ENCODE measurements around the gene SCGB1D1. TPM values are rescaled to one million over a fixed set of nuclear protein-coding genes. Genes with fewer than 3 reads are reported as not detected.
"Not testable (repeated sequence)": the region's sequence is repeated elsewhere in the genome, so short reads cannot be mapped to it uniquely, and the experiment has no call there.

The SCGB1D1 gene
- total RNA-seq, 5 donors from 2014 or later (not counting 1 experiment from before 2014, with no cell fraction given) = not detected

DNA sequence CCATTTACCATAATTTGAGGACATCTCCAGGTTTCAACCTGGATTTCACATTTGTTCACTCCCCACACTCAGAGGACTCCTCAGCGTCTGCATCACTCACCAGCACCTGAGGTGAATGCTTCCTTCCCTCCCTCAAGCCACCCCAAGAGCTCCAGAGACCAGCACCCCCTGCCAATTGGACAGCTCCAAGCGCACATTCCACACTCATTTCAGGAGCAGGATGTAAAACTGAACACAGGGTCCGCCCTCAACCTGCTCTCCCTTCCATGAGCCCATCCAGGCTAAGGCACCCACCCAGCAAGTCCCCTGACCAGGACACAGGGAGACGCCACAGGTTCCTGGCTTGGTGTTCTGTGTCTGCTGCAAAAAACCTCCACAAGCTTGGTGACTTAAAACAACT lies 3.9 kb downstream of the SCGB1D1 start:
- no peak overlapping the region for H3K4me3 Mint-ChIP-seq
- ChIA-PET CTCF (no interaction called here), POLR2A (no interaction called here)
- 67% methylated on average over 3 of the region's 4 CpGs for WGBS (ENCODE audit: insufficient coverage)
- Histone ChIP-seq H3K9me3 (no peaks in the 10 kb centered on the region), H3K4me3 (ENCODE audit: control insufficient read depth in 1 of 2, extremely low read depth in 1 of 2, low read length in 1 of 2) (no peak overlapping the region), H3K27me3 (replicated peaks in 1 of 2; ENCODE audit: control insufficient read depth in 2 of 2, extremely low read depth in 1 of 2, insufficient read depth in 2 of 2, low read length in 1 of 2) (peaks cover 0 to 56% of the 10 kb centered on the region in 2 experiments), H3K27ac (ENCODE audit: low read length) (no peak overlapping the region), H3K4me1 (ENCODE audit: control insufficient read depth in 1 of 2, extremely low read depth in 1 of 2, insufficient read depth in 2 of 2, low read length in 2 of 2) (no peaks in the 10 kb centered on the region), H3K36me3 (ENCODE audit: control insufficient read depth in 2 of 2, extremely low read depth in 1 of 2, insufficient read depth in 1 of 2, low read length in 1 of 2) (no peaks in the 10 kb centered on the region)
- peaks cover 54 to 69% of the 10 kb centered on the region in 2 donors for H3K27me3 Mint-ChIP-seq
- H3K36me3 Mint-ChIP-seq = no peaks in the 10 kb centered on the region
- H3K27ac Mint-ChIP-seq = no peak overlapping the region
- DNase-seq (no peak), ATAC-seq (replicated peaks in 1 of 4) (no peak)
- H3K9me3 Mint-ChIP-seq = no peaks in the 10 kb centered on the region
- H3K4me1 Mint-ChIP-seq = no peaks in the 10 kb centered on the region

- H3K4me1 ChIP-seq (ENCODE audit: control insufficient read depth in 1 of 2, extremely low read depth in 1 of 2, insufficient read depth in 2 of 2, low read length in 2 of 2); H3K4me3 Mint-ChIP-seq; H3K36me3 Mint-ChIP-seq; H3K27ac Mint-ChIP-seq; CTCF ChIA-PET; ATAC-seq (replicated peaks in 1 of 4); H3K27ac ChIP-seq (ENCODE audit: low read length); H3K4me3 ChIP-seq (ENCODE audit: control insufficient read depth in 1 of 2, extremely low read depth in 1 of 2, low read length in 1 of 2); H3K4me1 Mint-ChIP-seq; POLR2A ChIA-PET; H3K36me3 ChIP-seq (ENCODE audit: control insufficient read depth in 2 of 2, extremely low read depth in 1 of 2, insufficient read depth in 1 of 2, low read length in 1 of 2); H3K9me3 ChIP-seq; DNase-seq; H3K9me3 Mint-ChIP-seq: not testable (repeated sequence)
- peaks cover 49 to 66% of the 10 kb centered on the region in 2 donors for H3K27me3 Mint-ChIP-seq
- H3K27me3 ChIP-seq (replicated peaks in 1 of 2; ENCODE audit: control insufficient read depth in 2 of 2, extremely low read depth in 1 of 2, insufficient read depth in 2 of 2, low read length in 1 of 2) = peaks cover 0 to 46% of the 10 kb centered on the region in 2 experiments
- no CpG with 5 or more reads among the region's 9 CpGs for WGBS (ENCODE audit: insufficient coverage)
These were observed 5.0 kb downstream of the SCGB1D1 start for GRCh38 chr11:62195010-62195409.

- 58% methylated on average over 6 of the region's 7 CpGs for WGBS (ENCODE audit: insufficient coverage)
- ATAC-seq (replicated peaks in 1 of 4) (no peak), DNase-seq (no peak)
- H3K27me3 Mint-ChIP-seq = peaks cover 54 to 66% of the 10 kb centered on the region in 2 donors
- ChIA-PET POLR2A (no interaction called here), CTCF (no interaction called here)
- no peaks in the 10 kb centered on the region for H3K36me3 ChIP-seq (ENCODE audit: control insufficient read depth in 2 of 2, extremely low read depth in 1 of 2, insufficient read depth in 1 of 2, low read length in 1 of 2)
- H3K36me3 Mint-ChIP-seq = no peaks in the 10 kb centered on the region
- no peaks in the 10 kb centered on the region for H3K9me3 ChIP-seq
- no peak overlapping the region for H3K4me3 Mint-ChIP-seq
- no peaks in the 10 kb centered on the region for H3K4me1 Mint-ChIP-seq
- no peaks in the 10 kb centered on the region for H3K4me1 ChIP-seq (ENCODE audit: control insufficient read depth in 1 of 2, extremely low read depth in 1 of 2, insufficient read depth in 2 of 2, low read length in 2 of 2)
- H3K27me3 ChIP-seq (replicated peaks in 1 of 2; ENCODE audit: control insufficient read depth in 2 of 2, extremely low read depth in 1 of 2, insufficient read depth in 2 of 2, low read length in 1 of 2) = peaks cover 0 to 40% of the 10 kb centered on the region in 2 experiments
- H3K9me3 Mint-ChIP-seq = no peaks in the 10 kb centered on the region
- H3K27ac ChIP-seq (ENCODE audit: low read length) = no peak overlapping the region
- H3K27ac Mint-ChIP-seq = no peak overlapping the region
- H3K4me3 ChIP-seq (ENCODE audit: control insufficient read depth in 1 of 2, extremely low read depth in 1 of 2, low read length in 1 of 2) = no peak overlapping the region
These were observed 5.9 kb downstream of the SCGB1D1 start for GRCh38 chr11:62195945-62196344.

- H3K4me1 Mint-ChIP-seq; H3K4me1 ChIP-seq (ENCODE audit: control insufficient read depth in 1 of 2, extremely low read depth in 1 of 2, insufficient read depth in 2 of 2, low read length in 2 of 2); H3K9me3 ChIP-seq; H3K36me3 ChIP-seq (ENCODE audit: control insufficient read depth in 2 of 2, extremely low read depth in 1 of 2, insufficient read depth in 1 of 2, low read length in 1 of 2); H3K27ac ChIP-seq (ENCODE audit: low read length); H3K4me3 ChIP-seq (ENCODE audit: control insufficient read depth in 1 of 2, extremely low read depth in 1 of 2, low read length in 1 of 2); H3K4me3 Mint-ChIP-seq; H3K9me3 Mint-ChIP-seq; CTCF ChIA-PET; DNase-seq; H3K27ac Mint-ChIP-seq; H3K36me3 Mint-ChIP-seq; POLR2A ChIA-PET; ATAC-seq (replicated peaks in 1 of 4): not testable (repeated sequence)
- H3K27me3 ChIP-seq (replicated peaks in 1 of 2; ENCODE audit: control insufficient read depth in 2 of 2, extremely low read depth in 1 of 2, insufficient read depth in 2 of 2, low read length in 1 of 2) = peaks cover 0 to 42% of the 10 kb centered on the region in 2 experiments
- no CpG with 5 or more reads among the region's 2 CpGs for WGBS (ENCODE audit: insufficient coverage)
- peaks cover 57 to 65% of the 10 kb centered on the region in 2 donors for H3K27me3 Mint-ChIP-seq
These were observed 7.4 kb downstream of the SCGB1D1 start for GRCh38 chr11:62197400-62197799.

- CTCF ChIA-PET = no interaction called here
- no peak overlapping the region for H3K27ac Mint-ChIP-seq
- H3K4me3 ChIP-seq (ENCODE audit: control insufficient read depth in 1 of 2, extremely low read depth in 1 of 2, low read length in 1 of 2) = no peak overlapping the region
These were observed 11.4 kb downstream of the SCGB1D1 start for GRCh38 chr11:62201376-62201775.

GRCh38 chr11:62202910-62203309 lies 12.9 kb downstream of the SCGB1D1 start:
- H3K27me3 ChIP-seq (replicated peaks in 1 of 2; ENCODE audit: control insufficient read depth in 2 of 2, extremely low read depth in 1 of 2, insufficient read depth in 2 of 2, low read length in 1 of 2) = peaks cover 0 to 28% of the 10 kb centered on the region in 2 experiments
- Mint-ChIP-seq H3K4me1 (no peaks in the 10 kb centered on the region), H3K27ac (no peak overlapping the region), H3K4me3 (no peak overlapping the region), H3K27me3 (peaks cover 30 to 44% of the 10 kb centered on the region in 2 donors), H3K9me3 (no peaks in the 10 kb centered on the region), H3K36me3 (no peaks in the 10 kb centered on the region)
- no peaks in the 10 kb centered on the region for H3K4me1 ChIP-seq (ENCODE audit: control insufficient read depth in 1 of 2, extremely low read depth in 1 of 2, insufficient read depth in 2 of 2, low read length in 2 of 2)
- H3K27ac ChIP-seq (ENCODE audit: low read length) = no peak overlapping the region
- no peak overlapping the region for H3K4me3 ChIP-seq (ENCODE audit: control insufficient read depth in 1 of 2, extremely low read depth in 1 of 2, low read length in 1 of 2)
- DNase-seq = no peak
- ATAC-seq (replicated peaks in 1 of 4) = no peak
- H3K36me3 ChIP-seq (ENCODE audit: control insufficient read depth in 2 of 2, extremely low read depth in 1 of 2, insufficient read depth in 1 of 2, low read length in 1 of 2) = no peaks in the 10 kb centered on the region
- ChIA-PET CTCF (no interaction called here), POLR2A (no interaction called here)
- no peaks in the 10 kb centered on the region for H3K9me3 ChIP-seq
- 58% methylated on average over 4 of the region's 6 CpGs for WGBS (ENCODE audit: insufficient coverage)

More at GRCh38 chr11:62201376-62201775, 11.4 kb downstream of the SCGB1D1 start:
- H3K9me3 Mint-ChIP-seq = no peaks in the 10 kb centered on the region
- H3K27me3 Mint-ChIP-seq = peaks cover 41 to 48% of the 10 kb centered on the region in 2 donors
- no peak overlapping the region for H3K4me3 Mint-ChIP-seq
- H3K9me3 ChIP-seq = no peaks in the 10 kb centered on the region
- no peaks in the 10 kb centered on the region for H3K4me1 Mint-ChIP-seq
- 72% methylated on average over 2 of the region's 2 CpGs for WGBS (ENCODE audit: insufficient coverage)
- H3K27me3 ChIP-seq (replicated peaks in 1 of 2; ENCODE audit: control insufficient read depth in 2 of 2, extremely low read depth in 1 of 2, insufficient read depth in 2 of 2, low read length in 1 of 2) = peaks cover 0 to 30% of the 10 kb centered on the region in 2 experiments
- no peaks in the 10 kb centered on the region for H3K36me3 ChIP-seq (ENCODE audit: control insufficient read depth in 2 of 2, extremely low read depth in 1 of 2, insufficient read depth in 1 of 2, low read length in 1 of 2)
- H3K36me3 Mint-ChIP-seq = no peaks in the 10 kb centered on the region
- no peaks in the 10 kb centered on the region for H3K4me1 ChIP-seq (ENCODE audit: control insufficient read depth in 1 of 2, extremely low read depth in 1 of 2, insufficient read depth in 2 of 2, low read length in 2 of 2)
- ATAC-seq (replicated peaks in 1 of 4) (no peak), DNase-seq (no peak)
- no peak overlapping the region for H3K27ac ChIP-seq (ENCODE audit: low read length)
- POLR2A ChIA-PET = no interaction called here

DNA sequence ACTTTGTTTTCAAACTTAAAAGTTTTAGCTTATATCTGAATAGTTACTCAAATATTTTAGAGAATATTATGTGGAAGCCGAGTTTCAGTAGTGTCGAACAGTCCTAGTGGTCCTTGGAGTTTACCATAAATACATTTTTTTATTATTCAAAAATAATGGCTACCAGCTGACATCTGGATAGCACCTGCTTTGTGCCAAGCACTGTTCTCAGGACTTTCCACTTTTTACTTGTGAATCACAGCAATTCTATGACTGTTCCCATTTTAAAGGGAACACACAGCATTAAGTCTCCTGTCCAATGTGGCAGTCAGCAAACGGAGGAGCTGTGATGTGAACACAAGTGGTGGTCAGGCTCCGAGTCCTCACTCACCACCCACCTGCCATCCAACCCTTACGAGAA lies 14.4 kb downstream of the SCGB1D1 start:
- no peaks in the 10 kb centered on the region for H3K9me3 Mint-ChIP-seq
- H3K27ac Mint-ChIP-seq = no peak overlapping the region
- H3K9me3 ChIP-seq = no peaks in the 10 kb centered on the region
- no peak overlapping the region for H3K4me3 ChIP-seq (ENCODE audit: control insufficient read depth in 1 of 2, extremely low read depth in 1 of 2, low read length in 1 of 2)
- no peak overlapping the region for H3K27ac ChIP-seq (ENCODE audit: low read length)
- H3K27me3 Mint-ChIP-seq = peaks cover 26 to 42% of the 10 kb centered on the region in 2 donors
- CTCF ChIA-PET = interaction anchor here in 1 of 2 donors (0.6 kb wide), 1 partner anchor 106 kb away, joined by 4 read pairs; no protein-coding TSS in a partner anchor
- H3K4me1 Mint-ChIP-seq = no peaks in the 10 kb centered on the region
- 80% methylated on average over 1 of the region's 5 CpGs for WGBS (ENCODE audit: insufficient coverage)
- DNase-seq (no peak), ATAC-seq (replicated peaks in 1 of 4) (no peak)
- H3K4me3 Mint-ChIP-seq = no peak overlapping the region
- peaks cover 0 to 33% of the 10 kb centered on the region in 2 experiments for H3K27me3 ChIP-seq (replicated peaks in 1 of 2; ENCODE audit: control insufficient read depth in 2 of 2, extremely low read depth in 1 of 2, insufficient read depth in 2 of 2, low read length in 1 of 2)
- no peaks in the 10 kb centered on the region for H3K4me1 ChIP-seq (ENCODE audit: control insufficient read depth in 1 of 2, extremely low read depth in 1 of 2, insufficient read depth in 2 of 2, low read length in 2 of 2)
- H3K36me3 ChIP-seq (ENCODE audit: control insufficient read depth in 2 of 2, extremely low read depth in 1 of 2, insufficient read depth in 1 of 2, low read length in 1 of 2) = no peaks in the 10 kb centered on the region
- POLR2A ChIA-PET = no interaction called here
- no peaks in the 10 kb centered on the region for H3K36me3 Mint-ChIP-seq

Data from T-cell (primary cell).